HEK293 (cell line): ENCODE measurements around the gene SPTLC1.

Source experiments
- ZBTB26 ChIP-seq: fragments of 450-650 bp; formaldehyde crosslinking; optimal IDR thresholded peaks from 2 replicates; pipeline ENCODE3; 2016; ENCODE audit warnings: missing biosample characterization, mild to moderate bottlenecking, missing genetic modification characterization
- ZNF114 ChIP-seq: fragments of 450-650 bp; formaldehyde crosslinking; IDR thresholded peaks from 2 replicates; pipeline ENCODE4 v1.5.0; 2017; ENCODE audit warnings: missing biosample characterization, missing genetic modification characterization
- ZNF548 ChIP-seq: fragments of 450-650 bp; formaldehyde crosslinking; IDR thresholded peaks from 2 replicates; pipeline ENCODE4 v1.5.1; 2016; ENCODE audit warnings: missing biosample characterization, missing genetic modification characterization
- ZSCAN16 ChIP-seq: fragments of 450-650 bp; formaldehyde crosslinking; IDR thresholded peaks from 2 replicates; pipeline ENCODE4 v1.5.1; 2016; ENCODE audit warnings: missing biosample characterization, missing genetic modification characterization
- TF ChIP-seq, protein P1 (sequence below): fragments of 450-650 bp; formaldehyde crosslinking; IDR thresholded peaks from 2 replicates; pipeline ENCODE4 v1.5.1; 2016; ENCODE audit warnings: missing biosample characterization, missing genetic modification characterization

- TF ChIP-seq ZSCAN16 (tag by site-specific recombination), result no peak
- TF ChIP-seq, protein P1, sequence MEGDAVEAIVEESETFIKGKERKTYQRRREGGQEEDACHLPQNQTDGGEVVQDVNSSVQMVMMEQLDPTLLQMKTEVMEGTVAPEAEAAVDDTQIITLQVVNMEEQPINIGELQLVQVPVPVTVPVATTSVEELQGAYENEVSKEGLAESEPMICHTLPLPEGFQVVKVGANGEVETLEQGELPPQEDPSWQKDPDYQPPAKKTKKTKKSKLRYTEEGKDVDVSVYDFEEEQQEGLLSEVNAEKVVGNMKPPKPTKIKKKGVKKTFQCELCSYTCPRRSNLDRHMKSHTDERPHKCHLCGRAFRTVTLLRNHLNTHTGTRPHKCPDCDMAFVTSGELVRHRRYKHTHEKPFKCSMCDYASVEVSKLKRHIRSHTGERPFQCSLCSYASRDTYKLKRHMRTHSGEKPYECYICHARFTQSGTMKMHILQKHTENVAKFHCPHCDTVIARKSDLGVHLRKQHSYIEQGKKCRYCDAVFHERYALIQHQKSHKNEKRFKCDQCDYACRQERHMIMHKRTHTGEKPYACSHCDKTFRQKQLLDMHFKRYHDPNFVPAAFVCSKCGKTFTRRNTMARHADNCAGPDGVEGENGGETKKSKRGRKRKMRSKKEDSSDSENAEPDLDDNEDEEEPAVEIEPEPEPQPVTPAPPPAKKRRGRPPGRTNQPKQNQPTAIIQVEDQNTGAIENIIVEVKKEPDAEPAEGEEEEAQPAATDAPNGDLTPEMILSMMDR (tag by site-specific recombination), result no peak
- TF ChIP-seq ZBTB26 (tag by site-specific recombination), result no peak
- TF ChIP-seq ZNF548 (tag by site-specific recombination), result no peak
- TF ChIP-seq ZNF114 (tag by site-specific recombination), result no peak
Observed at GRCh38 chr9:92032891-92033290, 82.3 kb downstream of the SPTLC1 start.
